Measurements from ENCODE around the gene DENND1A.
A peak's percentile ranks its signal among the peaks of the same experiment; 100 is the strongest.

Gene DENND1A

DNA sequence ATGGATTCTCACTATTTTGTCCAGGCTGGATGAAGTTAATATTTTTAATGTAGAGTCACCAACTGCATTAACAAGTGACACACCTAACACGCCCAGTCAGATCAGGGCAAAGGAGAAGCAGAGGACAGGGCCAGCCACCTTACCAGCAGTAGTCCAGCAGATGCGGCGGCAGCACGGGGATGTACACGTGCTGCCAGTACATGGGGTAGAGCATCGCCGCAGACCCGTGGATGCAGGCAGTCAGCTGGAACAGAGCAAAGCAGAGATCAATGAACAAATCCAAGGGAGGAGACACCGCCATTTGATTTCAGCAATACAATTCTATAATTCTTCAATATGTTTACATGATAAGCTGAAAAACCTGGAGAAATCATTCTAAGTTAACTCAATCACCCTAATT lies 299.7 kb downstream of the DENND1A start:
- DNase-seq = peak in 1 of 42 donors; percentile 34
- intact Hi-C loops (cut with DNase I) = no loop called here

DNA sequence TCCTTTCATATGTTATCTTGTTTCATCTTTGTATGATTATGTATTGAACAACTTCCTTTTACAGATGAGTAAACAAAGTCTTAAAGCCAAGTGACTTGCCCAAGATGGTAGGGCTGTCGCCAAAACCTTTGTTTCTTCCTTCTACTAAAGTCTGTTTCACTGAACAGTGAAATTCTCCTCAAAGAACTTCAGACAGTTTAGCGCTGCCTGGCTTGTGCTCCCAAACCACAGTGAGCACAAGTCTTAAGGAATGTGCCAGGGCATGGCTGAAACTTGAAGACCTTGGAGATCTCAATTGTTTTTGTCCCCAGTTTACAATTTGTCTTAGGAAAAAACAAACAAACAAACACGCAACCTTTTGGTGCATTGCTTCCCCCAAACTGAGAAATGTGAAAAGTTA lies 300.4 kb downstream of the DENND1A start:
- intact Hi-C loops (cut with DNase I) = no loop called here
- DNase-seq = peak in 1 of 42 donors; percentile 38

DNA sequence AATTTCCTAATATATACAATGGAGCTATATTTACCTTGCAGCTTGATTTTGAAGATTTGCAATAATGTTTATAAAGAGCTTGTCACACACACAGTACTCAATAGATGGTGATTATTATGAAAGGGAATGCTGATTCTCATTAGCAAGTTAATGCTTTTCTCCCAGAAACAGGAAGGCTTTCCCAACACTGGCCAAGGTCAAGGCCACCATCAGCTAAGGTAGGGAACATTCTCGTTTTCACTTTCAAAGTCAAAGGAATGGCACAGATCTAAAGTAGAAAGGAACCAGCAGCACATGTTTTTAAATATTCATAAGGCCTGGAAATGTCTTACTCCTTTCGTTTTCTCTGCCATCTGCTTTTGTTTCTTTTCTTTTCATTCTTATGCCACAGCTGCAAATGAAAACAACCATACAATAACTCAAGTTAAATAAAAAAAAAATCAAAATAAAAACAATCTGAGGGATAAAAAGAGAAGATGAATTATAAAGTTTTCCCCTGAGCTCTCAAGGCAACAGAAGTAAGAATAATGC lies 307.1 kb downstream of the DENND1A start:
- DNase-seq = peak in 2 of 42 donors; percentile 39 to 40
- intact Hi-C loops (cut with DNase I) = no loop called here

- intact Hi-C loops (cut with DNase I) = no loop called here
Observed at GRCh38 chr9:123620239-123620638, 309.7 kb downstream of the DENND1A start.

DNA sequence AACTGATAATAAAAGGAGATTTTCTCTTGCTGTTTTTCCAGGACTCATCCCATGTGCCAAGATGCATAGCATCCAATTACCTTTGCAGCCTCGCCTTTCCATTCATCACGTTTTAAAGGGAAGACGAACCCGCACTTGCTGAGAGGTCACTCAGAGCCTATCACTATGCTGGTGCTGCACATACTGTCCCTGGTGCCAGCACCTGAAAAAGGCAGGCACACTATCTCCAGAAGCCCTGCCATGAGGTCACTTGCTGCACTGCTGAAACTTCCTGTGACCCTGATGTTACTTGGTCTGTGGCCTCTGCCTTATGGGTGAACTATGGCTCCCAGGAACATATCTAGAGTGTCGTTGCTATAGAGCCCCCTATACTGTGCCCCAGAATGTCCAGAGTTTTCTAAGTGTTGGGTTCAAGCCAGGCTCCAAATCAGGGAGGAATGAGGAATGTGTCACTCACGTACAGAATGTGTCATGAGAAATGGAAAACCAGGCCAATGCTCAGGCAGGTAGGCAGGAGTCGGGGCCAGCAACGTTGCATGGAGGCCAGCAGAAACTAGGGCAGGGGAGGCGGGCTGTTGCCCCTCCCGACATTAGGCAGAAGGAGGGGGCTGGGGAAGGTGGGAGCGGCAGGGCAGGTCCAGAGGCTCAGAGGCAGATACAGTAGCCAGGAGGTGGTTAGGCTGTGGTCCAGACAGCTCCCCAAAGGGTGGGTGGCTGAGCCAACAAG lies 311.8 kb downstream of the DENND1A start:
- peak in 1 of 42 donors; percentile 28 for DNase-seq
- intact Hi-C loops (cut with DNase I) = no loop called here

More at GRCh38 chr9:123620239-123620638, 309.7 kb downstream of the DENND1A start:
- DNase-seq = peak in 1 of 42 donors; percentile 12

DNA sequence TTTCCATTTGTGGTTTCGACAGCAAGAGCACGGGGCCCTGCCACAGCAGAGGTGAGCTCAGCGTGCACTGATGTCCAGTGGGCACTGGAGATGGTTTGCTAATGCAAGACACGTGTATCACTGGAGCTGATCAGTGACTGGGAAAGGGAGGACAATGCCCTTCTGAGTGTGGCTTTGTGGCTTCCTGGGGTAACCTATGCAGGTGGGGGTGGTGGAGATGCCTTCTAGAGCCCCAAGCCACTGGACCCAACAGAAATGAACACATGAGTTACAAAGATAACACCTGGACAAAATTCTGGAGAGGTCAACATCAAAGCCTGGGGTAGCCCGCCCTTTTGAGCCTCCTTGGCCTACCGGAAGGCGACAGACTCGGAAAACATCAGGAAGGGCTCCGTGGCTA lies 312.6 kb downstream of the DENND1A start:
- intact Hi-C loops (cut with DNase I) = no loop called here
- DNase-seq = peak in 1 of 42 donors; percentile 20

DNA sequence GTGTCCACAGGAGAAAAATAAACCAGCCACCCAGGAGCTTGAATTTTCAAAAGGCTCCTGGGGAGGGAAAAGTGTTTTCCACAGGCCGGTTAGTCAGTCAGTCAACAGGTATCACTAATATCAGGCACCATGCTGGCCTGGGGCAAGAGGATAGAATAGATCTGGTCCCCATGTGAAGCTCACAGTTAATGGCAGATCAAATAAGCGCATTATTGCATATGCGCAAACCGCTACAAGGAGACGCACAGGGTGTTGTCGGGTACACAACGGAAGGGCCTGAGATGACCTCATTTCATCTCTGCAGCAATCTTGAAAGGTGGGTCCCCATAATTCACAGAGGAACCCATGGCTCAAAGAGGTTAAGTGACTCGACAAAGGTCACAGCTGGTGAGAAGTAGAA lies 313.2 kb downstream of the DENND1A start:
- intact Hi-C loops (cut with DNase I) = no loop called here

DNA sequence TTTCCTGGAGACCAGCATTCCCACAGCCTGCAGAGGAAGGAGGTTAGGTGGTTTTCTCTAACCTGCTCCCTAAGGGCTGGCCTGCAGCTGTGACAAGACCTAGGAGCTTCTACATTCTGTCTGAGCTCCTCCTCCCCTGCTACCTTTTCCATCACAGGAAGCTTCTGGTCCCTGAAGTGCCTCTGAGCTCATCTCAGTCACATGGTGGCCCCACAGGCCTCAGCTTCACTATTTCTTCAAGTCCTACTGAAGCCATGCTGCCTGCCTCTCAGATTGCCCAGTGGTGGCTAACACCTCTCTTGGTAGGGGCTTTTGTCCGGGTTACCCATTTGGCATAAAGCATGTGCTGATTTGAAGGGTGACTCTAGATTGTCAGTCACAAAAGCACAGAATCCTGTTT lies 314.5 kb downstream of the DENND1A start:
- intact Hi-C loops (cut with DNase I) = no loop called here
- peak in 1 of 42 donors; percentile 26 for DNase-seq

More for the DNA sequence above, 313.2 kb downstream of the DENND1A start:
- DNase-seq = peak in 1 of 42 donors; percentile 4

GRCh38 chr9:123614306-123615263 lies 315.3 kb downstream of the DENND1A start:
- DNase-seq = peak in 1 of 42 donors; percentile 9
- intact Hi-C loops (cut with DNase I) = no loop called here

GRCh38 chr9:123611226-123611625 lies 318.7 kb downstream of the DENND1A start:
- DNase-seq = no peak
- intact Hi-C loops (cut with DNase I) = no loop called here

DNA sequence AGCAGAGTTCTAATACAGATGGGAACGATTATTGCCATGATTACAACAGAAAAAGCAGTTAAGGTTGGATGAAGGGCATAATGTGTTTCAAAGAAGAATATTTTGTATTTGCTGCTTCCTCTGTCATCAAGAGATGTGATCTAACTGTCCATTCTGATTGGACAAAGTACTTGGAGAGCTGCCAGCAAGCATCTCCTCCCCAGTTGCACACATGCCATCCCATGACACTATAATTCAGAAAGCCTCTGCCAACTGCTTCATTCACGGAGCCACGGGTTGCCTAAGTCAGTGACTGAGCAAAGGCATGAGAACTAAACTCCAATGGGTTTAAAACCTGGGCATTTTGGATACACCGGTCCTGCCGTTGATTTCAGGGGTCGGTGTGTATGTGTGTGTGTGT lies 320.1 kb downstream of the DENND1A start:
- DNase-seq = peak in 6 of 42 donors; percentile 4 to 58 (median 15)
- intact Hi-C loops (cut with DNase I) = no loop called here

- peak in 1 of 42 donors; percentile 15 for DNase-seq
- intact Hi-C loops (cut with DNase I) = no loop called here
Observed at GRCh38 chr9:123608104-123608503, 321.8 kb downstream of the DENND1A start.

DNA sequence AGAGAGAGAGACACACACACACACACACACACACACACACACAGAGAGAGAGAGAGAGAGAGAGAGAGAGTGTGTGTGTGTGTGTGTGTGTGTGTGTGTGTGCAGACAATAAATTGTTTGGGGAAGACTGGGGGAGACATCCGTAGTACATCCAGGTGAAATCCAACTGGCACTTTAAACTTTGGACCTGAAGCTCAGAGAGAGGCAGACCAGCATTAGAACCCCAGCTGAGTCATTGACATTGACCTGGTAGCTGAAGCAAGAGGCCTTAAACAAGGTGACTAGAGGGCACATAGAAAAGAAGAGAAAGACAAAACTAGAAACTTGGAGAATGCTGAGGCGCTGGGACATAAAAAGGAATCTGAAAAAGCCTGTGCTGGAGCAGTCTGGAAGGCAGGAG lies 322.4 kb downstream of the DENND1A start:
- peak in 1 of 42 donors; percentile 34 for DNase-seq
- intact Hi-C loops (cut with DNase I) = no loop called here

DNA sequence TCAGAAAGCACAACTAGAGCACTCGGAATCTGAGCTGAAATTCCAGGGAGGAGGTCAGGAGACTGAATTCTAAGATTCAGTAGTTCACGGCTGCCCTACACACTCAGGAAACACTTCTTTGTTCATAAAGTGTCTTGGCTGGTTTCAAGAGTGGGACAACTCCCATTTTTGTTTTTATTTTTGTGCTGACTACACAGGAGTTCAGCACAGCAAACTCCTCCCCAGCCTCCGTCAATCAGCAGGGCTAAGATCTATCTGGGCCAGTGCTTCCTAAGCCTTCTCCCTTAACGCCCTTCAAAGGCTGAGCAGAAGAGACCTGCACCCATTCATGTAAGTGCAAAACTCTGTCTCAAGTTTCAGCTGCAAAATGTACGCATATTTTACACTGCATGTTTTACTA lies 323.8 kb downstream of the DENND1A start:
- DNase-seq = no peak
- intact Hi-C loops (cut with DNase I) = no loop called here

DNA sequence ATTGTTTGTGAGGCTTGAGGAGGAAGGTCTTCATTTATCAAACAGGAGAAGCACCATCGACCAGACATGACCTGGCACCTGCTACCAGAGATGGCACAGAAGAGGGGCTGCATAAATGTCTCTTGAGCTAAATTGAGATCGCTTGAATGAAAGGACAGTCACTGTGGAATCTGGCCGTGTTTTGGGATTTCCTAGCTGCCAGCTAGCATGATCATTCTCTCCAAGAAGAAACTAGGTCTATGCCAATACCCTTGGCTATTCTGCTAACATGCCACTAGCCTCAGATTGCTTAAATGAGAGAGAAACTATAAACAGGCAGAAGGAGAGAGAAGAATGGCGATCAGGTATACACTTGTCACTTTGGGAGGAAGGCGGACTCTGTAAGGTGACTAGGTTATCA lies 324.6 kb downstream of the DENND1A start:
- DNase-seq = no peak
- intact Hi-C loops (cut with DNase I) = no loop called here

DNA sequence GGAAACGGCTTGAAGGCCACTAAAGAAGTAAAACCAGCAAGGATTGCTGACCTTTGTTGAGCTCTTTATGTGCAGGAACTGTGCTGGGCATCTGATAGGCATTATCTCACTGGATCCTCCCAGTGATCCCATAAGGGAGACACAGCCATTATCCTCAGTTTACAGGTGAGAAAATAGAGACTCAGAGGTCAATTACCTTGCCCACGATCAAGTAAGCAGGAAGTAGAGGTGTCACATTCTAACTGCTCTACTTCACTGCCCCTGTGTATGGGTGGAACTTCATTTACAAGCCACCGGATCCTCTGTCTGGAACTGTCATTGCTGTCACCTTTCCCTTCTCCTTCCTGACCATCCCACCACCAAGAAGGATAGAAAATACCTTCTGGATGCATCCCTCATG lies 325.1 kb downstream of the DENND1A start:
- intact Hi-C loops (cut with DNase I) = no loop called here
- DNase-seq = no peak

DNA sequence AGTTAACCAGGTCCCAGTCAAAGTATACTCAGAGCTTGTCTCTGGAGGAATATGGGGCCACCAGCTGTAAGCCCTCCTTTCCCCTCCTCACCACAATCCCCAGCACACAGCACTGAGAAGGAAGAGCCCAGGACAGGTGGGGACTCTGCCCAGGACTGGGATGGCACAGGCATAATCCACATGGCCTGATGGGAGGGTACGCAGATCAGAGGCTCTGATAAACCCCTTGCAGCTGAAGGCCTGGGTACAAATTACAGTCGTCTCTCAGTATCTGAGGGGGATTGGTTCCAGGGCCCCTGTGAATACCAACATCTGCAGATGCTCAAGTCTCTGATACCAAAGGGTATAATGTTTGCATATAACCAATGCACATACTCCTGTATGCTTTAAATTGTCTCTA lies 328.1 kb downstream of the DENND1A start:
- DNase-seq = no peak
- intact Hi-C loops (cut with DNase I) = no loop called here

GRCh38 chr9:123599781-123600180 lies 330.1 kb downstream of the DENND1A start:
- peak in 1 of 42 donors; percentile 34 for DNase-seq
- intact Hi-C loops (cut with DNase I) = no loop called here

DNA sequence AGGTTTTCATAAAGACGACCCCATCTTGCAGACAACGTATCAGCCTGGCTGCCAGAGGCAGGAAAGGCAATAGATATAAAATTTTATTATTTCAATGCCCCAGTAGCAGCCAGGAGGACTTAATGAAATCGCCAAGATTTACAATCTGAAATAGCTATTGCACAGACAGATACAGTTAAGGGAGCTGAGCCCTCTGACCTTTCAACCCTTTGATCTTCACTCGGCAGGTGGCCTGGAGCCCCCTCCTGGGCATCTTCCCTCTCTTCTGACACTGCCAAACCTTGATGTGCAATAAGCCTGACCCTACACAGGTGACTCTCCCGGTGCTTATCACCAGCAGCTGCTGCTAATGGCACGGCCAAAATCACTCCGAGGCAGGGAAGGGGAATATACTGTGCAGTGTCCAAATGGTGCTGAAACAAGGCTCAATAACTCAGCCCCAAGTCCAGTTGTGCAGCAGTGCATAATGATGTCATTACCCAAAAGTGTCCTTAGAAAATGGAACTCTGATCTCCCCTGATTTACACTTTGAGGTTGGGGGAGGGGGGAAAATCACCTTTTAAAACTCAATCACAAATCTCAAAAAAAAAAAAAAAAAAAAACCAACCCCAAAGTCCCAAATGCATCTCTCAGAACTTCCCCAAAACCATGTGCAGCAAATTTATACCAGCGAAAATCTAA lies 331.9 kb downstream of the DENND1A start:
- peak in 1 of 42 donors; percentile 31 for DNase-seq
- intact Hi-C loops (cut with DNase I) = no loop called here

Data from head of caudate nucleus (tissue), 42 donors.